IMR-90 (cell line): ENCODE measurements around the gene LRRTM4. TPM values are rescaled to one million over a fixed set of nuclear protein-coding genes. Genes with fewer than 3 reads are reported as not detected.

Source experiments
- ATAC-seq: fragments of 200-7000 bp; cut with Tn5 transposase; 2 replicates; pipeline ENCODE4 v1.9.1; 2020; ENCODE audit warnings: low read depth, mild to moderate bottlenecking, moderate library complexity
- BruUV-seq: library from RNA; stranded (reverse); fragments of 400-500 nt; replicated peaks from 2 replicates; lab custom pipeline; 2021; lab: Mats Ljungman, UMichigan
- CTCF ChIA-PET: fragments of 300-600 bp; formaldehyde crosslinking; extraction: SDS; loops from one replicate; lab custom pipeline; 2021; ENCODE audit warnings: antibody characterized with exemption; lab: Yijun Ruan, JAX
- POLR2A ChIA-PET: fragments of 300-600 bp; sonication (Branson Sonifier 250); formaldehyde crosslinking; loops from one replicate; lab custom pipeline; 2022; ENCODE audit warnings: antibody characterized with exemption; ENCODE audit not compliant: unreplicated experiment; lab: Charles Lee
- DNase-seq: peaks from one replicate; pipeline ENCODE4 v3.0.0; 2013
- H2AFZ ChIP-seq: replicated peaks from 2 replicates; pipeline ENCODE3; 2013; ENCODE audit warnings: low read length, mild to moderate bottlenecking; ENCODE audit not compliant: poor library complexity
- H2AK5ac ChIP-seq: 2 replicates; pipeline ENCODE4 v1.6.1; 2013; ENCODE audit warnings: low read depth, low read length, inconsistent platforms
- H2AK9ac ChIP-seq: replicated peaks from 2 replicates; pipeline ENCODE3; 2013; ENCODE audit warnings: mild to moderate bottlenecking, low read depth, low read length, moderate library complexity; ENCODE audit not compliant: poor library complexity
- H2BK120ac ChIP-seq: 2 replicates; pipeline ENCODE4 v1.6.1; 2013; ENCODE audit warnings: low read depth, low read length, inconsistent platforms
- H2BK15ac ChIP-seq: 3 replicates; pipeline ENCODE4 v1.6.1; 2013; ENCODE audit warnings: low read depth, low read length, inconsistent platforms
- H2BK20ac ChIP-seq: 2 replicates; pipeline ENCODE4 v1.6.1; 2013; ENCODE audit warnings: low read depth, mild to moderate bottlenecking, inconsistent platforms, low read length, moderate library complexity
- H2BK5ac ChIP-seq: 2 replicates; pipeline ENCODE4 v1.6.1; 2013; ENCODE audit warnings: mild to moderate bottlenecking, low read depth, low read length, inconsistent platforms; ENCODE audit not compliant: poor library complexity, severe bottlenecking
- H3K14ac ChIP-seq: replicated peaks from 2 replicates; pipeline ENCODE4 v1.6.1; 2013; ENCODE audit warnings: low read depth, low read length, inconsistent platforms
- H3K18ac ChIP-seq: 2 replicates; pipeline ENCODE4 v1.6.1; 2013; ENCODE audit warnings: low read depth, low read length, control low read depth
- H3K23ac ChIP-seq: 2 replicates; pipeline ENCODE4 v1.6.1; 2013; ENCODE audit warnings: low read depth, low read length, inconsistent platforms
- H3K27ac ChIP-seq: 2 replicates; pipeline ENCODE4 v1.5.1; 2013; ENCODE audit warnings: mild to moderate bottlenecking, control low read depth, low read length; ENCODE audit not compliant: insufficient read depth
- H3K27me3 ChIP-seq: 2 replicates; pipeline ENCODE4 v1.6.1; 2013; ENCODE audit warnings: low read length; ENCODE audit not compliant: control insufficient read depth, insufficient read depth
- H3K36me3 ChIP-seq: 2 replicates; pipeline ENCODE4 v1.6.1; 2013; ENCODE audit warnings: low read length, mixed read lengths; ENCODE audit not compliant: control insufficient read depth, insufficient read depth
- H3K4ac ChIP-seq: 2 replicates; pipeline ENCODE4 v1.6.1; 2013; ENCODE audit warnings: low read depth, low read length, inconsistent platforms
- H3K4me1 ChIP-seq: 2 replicates; pipeline ENCODE4 v1.6.1; 2013; ENCODE audit warnings: low read length, mixed read lengths; ENCODE audit not compliant: control insufficient read depth, insufficient read depth
- H3K4me2 ChIP-seq: 2 replicates; pipeline ENCODE4 v1.6.1; 2013; ENCODE audit warnings: low read depth, mild to moderate bottlenecking, control low read depth, low read length, moderate library complexity
- H3K4me3 ChIP-seq: 2 replicates; pipeline ENCODE4 v1.5.1; 2013; ENCODE audit warnings: low read depth, mild to moderate bottlenecking, control low read depth, low read length, moderate library complexity; ENCODE audit not compliant: insufficient read depth
- H3K56ac ChIP-seq: 2 replicates; pipeline ENCODE4 v1.6.1; 2013; ENCODE audit warnings: low read length, inconsistent platforms; ENCODE audit not compliant: insufficient read depth; ENCODE audit errors: extremely low read depth
- H3K79me1 ChIP-seq, 2 experiments: 2 replicates each; pipeline ENCODE4 v1.6.1; 2013; ENCODE audit warnings: low read length in 2 of 2, inconsistent platforms in 1 of 2, low read depth in 1 of 2
- H3K9ac ChIP-seq: 2 replicates; pipeline ENCODE4 v1.6.1; 2013; ENCODE audit warnings: low read depth, low read length, control low read depth
- H3K9me1 ChIP-seq: 2 replicates; pipeline ENCODE4 v1.6.1; 2013; ENCODE audit warnings: low read length, inconsistent platforms; ENCODE audit not compliant: insufficient read depth
- H3K9me3 ChIP-seq: 2 replicates; pipeline ENCODE4 v1.6.1; 2013; ENCODE audit warnings: low read length; ENCODE audit not compliant: control insufficient read depth, insufficient read depth
- H4K20me1 ChIP-seq: 2 replicates; pipeline ENCODE4 v1.6.1; 2013; ENCODE audit warnings: low read length, inconsistent platforms; ENCODE audit not compliant: insufficient read depth
- H4K5ac ChIP-seq: 2 replicates; pipeline ENCODE4 v1.6.1; 2013; ENCODE audit warnings: mild to moderate bottlenecking, low read depth, low read length, control low read depth
- H4K8ac ChIP-seq, 2 experiments: 2 replicates each; pipeline ENCODE4 v1.6.1; 2013; ENCODE audit warnings: low read depth in 2 of 2, low read length in 2 of 2, control low read depth in 1 of 2, inconsistent platforms in 1 of 2
- H4K91ac ChIP-seq: 2 replicates; pipeline ENCODE4 v1.6.1; 2013; ENCODE audit warnings: low read depth, low read length, inconsistent platforms; ENCODE audit not compliant: insufficient read depth
- BHLHE40 ChIP-seq: fragments of 150-350 bp; IDR thresholded peaks from 2 replicates; pipeline ENCODE4 v1.6.1; 2016; ENCODE audit warnings: mild to moderate bottlenecking, low read depth, low read length
- CEBPB ChIP-seq: IDR thresholded peaks from 2 replicates; pipeline ENCODE4 v1.6.1; 2012; ENCODE audit warnings: low read depth, low read length, improper control_type of control experiment
- CHD1 ChIP-seq: IDR thresholded peaks from 2 replicates; pipeline ENCODE4 v1.6.1; 2012; ENCODE audit warnings: low read depth, low read length, improper control_type of control experiment
- FOS ChIP-seq: fragments of 150-350 bp; IDR thresholded peaks from 2 replicates; pipeline ENCODE4 v1.6.1; 2016; ENCODE audit warnings: low read depth, low read length
- MAFK ChIP-seq: IDR thresholded peaks from 2 replicates; pipeline ENCODE4 v1.6.1; 2012; ENCODE audit warnings: low read depth, low read length, improper control_type of control experiment
- MAZ ChIP-seq: IDR thresholded peaks from 2 replicates; pipeline ENCODE4 v1.6.1; 2012; ENCODE audit warnings: low read depth, mild to moderate bottlenecking, low read length, improper control_type of control experiment, moderate library complexity, borderline replicate concordance
- MXI1 ChIP-seq: IDR thresholded peaks from 2 replicates; pipeline ENCODE4 v1.6.1; 2012; ENCODE audit warnings: low read depth, mild to moderate bottlenecking, low read length, moderate library complexity, borderline replicate concordance
- NFE2L2 ChIP-seq: fragments of 150-350 bp; IDR thresholded peaks from 2 replicates; pipeline ENCODE4 v1.6.1; 2016; ENCODE audit warnings: low read depth, mild to moderate bottlenecking, low read length
- POLR2A ChIP-seq: IDR thresholded peaks from 2 replicates; pipeline ENCODE4 v1.6.1; 2012; ENCODE audit warnings: mild to moderate bottlenecking, low read depth, low read length
- RAD21 ChIP-seq: IDR thresholded peaks from 2 replicates; pipeline ENCODE4 v1.6.1; 2012; ENCODE audit warnings: low read length, improper control_type of control experiment
- RCOR1 ChIP-seq: IDR thresholded peaks from 2 replicates; pipeline ENCODE4 v1.6.1; 2012; ENCODE audit warnings: mild to moderate bottlenecking, low read length, improper control_type of control experiment; ENCODE audit not compliant: insufficient replicate concordance
- RFX5 ChIP-seq: IDR thresholded peaks from 2 replicates; pipeline ENCODE4 v1.8.0; 2012; ENCODE audit warnings: low read depth, mild to moderate bottlenecking, low read length, moderate library complexity
- SMC3 ChIP-seq: fragments of 150-350 bp; IDR thresholded peaks from 2 replicates; pipeline ENCODE4 v1.6.1; 2016; ENCODE audit warnings: low read depth, mild to moderate bottlenecking, antibody characterized with exemption, low read length, moderate library complexity
- WGBS, 2 experiments: methylation state at CpG; one replicate each; pipeline versions ENCODE4 v1.1.5 to v1.1.7; 2013; ENCODE audit warnings: missing lambda C conversion rate in 2 of 2; ENCODE audit not compliant: insufficient read length in 1 of 2; ENCODE audit errors: extremely low coverage in 2 of 2; 5-methylcytosine and 5-hydroxymethylcytosine counted together
- dilution Hi-C: fragments of 300-500 bp; cut with HindIII; formaldehyde crosslinking; loops from one replicate; pipeline ENCODE4 v1.14.3; 2018; ENCODE audit warnings: low sequenced_read_pairs; ENCODE audit not compliant: unreplicated experiment
- in situ Hi-C: fragments of 300-500 bp; cut with MboI; formaldehyde crosslinking; loops from 3 replicates; pipeline ENCODE4 v1.14.3; 2019; ENCODE audit warnings: low sequenced_read_pairs, inconsistent platforms, mixed read lengths
- intact Hi-C: fragments of 100-400 bp; cut with micrococcal nuclease; formaldehyde crosslinking; loops from 2 replicates; pipeline ENCODE4 v1.10.0; 2022
- polyA plus RNA-seq, 3 experiments: library from polyadenylated mRNA; depleted of rRNA; stranded (reverse); fragments of >200 nt; gene quantifications; 2 replicates each; pipeline ENCODE4 v1.2.3, GENCODE V29; 2012; ENCODE audit warnings: low replicate concordance in 1 of 3
- total RNA-seq: library from RNA; depleted of rRNA; stranded (reverse); fragments of >200 nt; gene quantifications from 2 replicates; pipeline ENCODE4 v1.2.3, GENCODE V29; 2012
- TF ChIP-seq, protein P1 (sequence below): fragments of 150-350 bp; IDR thresholded peaks from 2 replicates; pipeline ENCODE4 v1.6.1; 2017; ENCODE audit warnings: mild to moderate bottlenecking, antibody characterized with exemption, low read length, low read depth
- TF ChIP-seq, protein P2 (sequence below): fragments of 150-350 bp; IDR thresholded peaks from 2 replicates; pipeline ENCODE4 v1.6.1; 2016; ENCODE audit warnings: low read depth, mild to moderate bottlenecking, low read length, moderate library complexity, borderline replicate concordance
- TF ChIP-seq, protein P3 (sequence below): conservative IDR thresholded peaks from 2 replicates; pipeline ENCODE4 v1.5.1; 2012; ENCODE audit warnings: mild to moderate bottlenecking, low read depth, low read length, improper control_type of control experiment

The LRRTM4 gene
- total and polyA plus RNA-seq, 2 of the 4 experiments (the other 2 are of a cell fraction), result not detected

DNA sequence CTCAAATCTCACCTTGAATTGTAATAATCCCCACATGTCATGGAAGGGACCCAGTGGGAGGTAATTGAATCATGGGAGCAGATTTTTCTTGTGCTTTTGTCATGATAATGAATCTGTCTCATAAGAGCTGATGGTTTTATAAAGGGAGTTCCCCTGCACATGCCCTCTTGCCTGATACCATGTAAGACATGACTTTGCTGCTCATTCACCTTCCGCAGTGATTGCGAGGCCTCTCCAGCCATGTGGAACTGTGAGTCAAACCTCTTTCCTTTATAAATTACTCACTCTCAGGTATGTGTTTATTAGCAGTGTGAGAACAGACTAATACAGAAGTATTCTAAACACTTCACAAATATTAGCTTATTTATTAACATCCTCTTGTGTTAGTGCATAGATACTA lies 516.7 kb downstream of the LRRTM4 start:
- Histone ChIP-seq H2BK15ac (no peak overlapping the region), H3K18ac (no peak overlapping the region), H4K5ac (no peak overlapping the region), H3K79me1 (no peaks in the 10 kb centered on the region), H3K9me1 (no peaks in the 10 kb centered on the region), H3K27me3 (no peaks in the 10 kb centered on the region), H3K9me3 (0 out of 2 replicates have a peak, but pooled peaks cover 2% of the 10 kb centered on the region), H2BK120ac (no peak overlapping the region), H3K36me3 (no peaks in the 10 kb centered on the region), H4K8ac (no peak overlapping the region), H3K14ac (no peak overlapping the region), H3K27ac (no peak overlapping the region), H2AK5ac (no peak overlapping the region), H4K91ac (no peak overlapping the region), H2AK9ac (no peak overlapping the region), H3K9ac (no peak overlapping the region), H3K23ac (no peak overlapping the region), H3K56ac (no peak overlapping the region), H4K20me1 (no peaks in the 10 kb centered on the region), H3K4ac (no peak overlapping the region), H2BK20ac (no peak overlapping the region), H3K4me1 (no peaks in the 10 kb centered on the region), H2BK5ac (no peak overlapping the region), H3K4me2 (no peak overlapping the region), H2AFZ (no peak overlapping the region), H3K4me3 (no peak overlapping the region)
- CTCF ChIA-PET, result interaction anchor here (1.0 kb wide), 1 partner anchor 15 kb away, joined by 3 read pairs; no protein-coding TSS in a partner anchor
- in situ Hi-C loops (no loop called here), intact Hi-C loops (no loop called here), dilution Hi-C loops (no loop called here)
- DNase-seq (no peak), ATAC-seq (no peak)
- no peak for TF ChIP-seq RFX5
- no peak for TF ChIP-seq NFE2L2
- TF ChIP-seq RAD21, result no peak
- no peak for TF ChIP-seq POLR2A
- no peak for TF ChIP-seq CEBPB
- TF ChIP-seq, protein P1, sequence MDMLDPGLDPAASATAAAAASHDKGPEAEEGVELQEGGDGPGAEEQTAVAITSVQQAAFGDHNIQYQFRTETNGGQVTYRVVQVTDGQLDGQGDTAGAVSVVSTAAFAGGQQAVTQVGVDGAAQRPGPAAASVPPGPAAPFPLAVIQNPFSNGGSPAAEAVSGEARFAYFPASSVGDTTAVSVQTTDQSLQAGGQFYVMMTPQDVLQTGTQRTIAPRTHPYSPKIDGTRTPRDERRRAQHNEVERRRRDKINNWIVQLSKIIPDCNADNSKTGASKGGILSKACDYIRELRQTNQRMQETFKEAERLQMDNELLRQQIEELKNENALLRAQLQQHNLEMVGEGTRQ, result no peak
- TF ChIP-seq SMC3, result no peak
- no peak for TF ChIP-seq BHLHE40
- TF ChIP-seq, protein P2, sequence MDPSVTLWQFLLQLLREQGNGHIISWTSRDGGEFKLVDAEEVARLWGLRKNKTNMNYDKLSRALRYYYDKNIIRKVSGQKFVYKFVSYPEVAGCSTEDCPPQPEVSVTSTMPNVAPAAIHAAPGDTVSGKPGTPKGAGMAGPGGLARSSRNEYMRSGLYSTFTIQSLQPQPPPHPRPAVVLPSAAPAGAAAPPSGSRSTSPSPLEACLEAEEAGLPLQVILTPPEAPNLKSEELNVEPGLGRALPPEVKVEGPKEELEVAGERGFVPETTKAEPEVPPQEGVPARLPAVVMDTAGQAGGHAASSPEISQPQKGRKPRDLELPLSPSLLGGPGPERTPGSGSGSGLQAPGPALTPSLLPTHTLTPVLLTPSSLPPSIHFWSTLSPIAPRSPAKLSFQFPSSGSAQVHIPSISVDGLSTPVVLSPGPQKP, result no peak
- TF ChIP-seq RCOR1, result no peak
- TF ChIP-seq, protein P3, sequence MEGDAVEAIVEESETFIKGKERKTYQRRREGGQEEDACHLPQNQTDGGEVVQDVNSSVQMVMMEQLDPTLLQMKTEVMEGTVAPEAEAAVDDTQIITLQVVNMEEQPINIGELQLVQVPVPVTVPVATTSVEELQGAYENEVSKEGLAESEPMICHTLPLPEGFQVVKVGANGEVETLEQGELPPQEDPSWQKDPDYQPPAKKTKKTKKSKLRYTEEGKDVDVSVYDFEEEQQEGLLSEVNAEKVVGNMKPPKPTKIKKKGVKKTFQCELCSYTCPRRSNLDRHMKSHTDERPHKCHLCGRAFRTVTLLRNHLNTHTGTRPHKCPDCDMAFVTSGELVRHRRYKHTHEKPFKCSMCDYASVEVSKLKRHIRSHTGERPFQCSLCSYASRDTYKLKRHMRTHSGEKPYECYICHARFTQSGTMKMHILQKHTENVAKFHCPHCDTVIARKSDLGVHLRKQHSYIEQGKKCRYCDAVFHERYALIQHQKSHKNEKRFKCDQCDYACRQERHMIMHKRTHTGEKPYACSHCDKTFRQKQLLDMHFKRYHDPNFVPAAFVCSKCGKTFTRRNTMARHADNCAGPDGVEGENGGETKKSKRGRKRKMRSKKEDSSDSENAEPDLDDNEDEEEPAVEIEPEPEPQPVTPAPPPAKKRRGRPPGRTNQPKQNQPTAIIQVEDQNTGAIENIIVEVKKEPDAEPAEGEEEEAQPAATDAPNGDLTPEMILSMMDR, result no peak
- no peak for TF ChIP-seq CHD1
- TF ChIP-seq MAZ, result no peak
- no peak for TF ChIP-seq MXI1
- no peak for TF ChIP-seq MAFK
- TF ChIP-seq FOS, result no peak
- POLR2A ChIA-PET, result no interaction called here
- BruUV-seq, result no TSS peak
- WGBS, 2 experiments, result no CpG with 5 or more reads among the region's 2 CpGs
